ENCODE results near the gene PMF1.

The PMF1 gene

GRCh38 chr1:156217871-156218270 is 5.1 kb downstream of the PMF1 start:
- TF ChIP-seq, protein P1, sequence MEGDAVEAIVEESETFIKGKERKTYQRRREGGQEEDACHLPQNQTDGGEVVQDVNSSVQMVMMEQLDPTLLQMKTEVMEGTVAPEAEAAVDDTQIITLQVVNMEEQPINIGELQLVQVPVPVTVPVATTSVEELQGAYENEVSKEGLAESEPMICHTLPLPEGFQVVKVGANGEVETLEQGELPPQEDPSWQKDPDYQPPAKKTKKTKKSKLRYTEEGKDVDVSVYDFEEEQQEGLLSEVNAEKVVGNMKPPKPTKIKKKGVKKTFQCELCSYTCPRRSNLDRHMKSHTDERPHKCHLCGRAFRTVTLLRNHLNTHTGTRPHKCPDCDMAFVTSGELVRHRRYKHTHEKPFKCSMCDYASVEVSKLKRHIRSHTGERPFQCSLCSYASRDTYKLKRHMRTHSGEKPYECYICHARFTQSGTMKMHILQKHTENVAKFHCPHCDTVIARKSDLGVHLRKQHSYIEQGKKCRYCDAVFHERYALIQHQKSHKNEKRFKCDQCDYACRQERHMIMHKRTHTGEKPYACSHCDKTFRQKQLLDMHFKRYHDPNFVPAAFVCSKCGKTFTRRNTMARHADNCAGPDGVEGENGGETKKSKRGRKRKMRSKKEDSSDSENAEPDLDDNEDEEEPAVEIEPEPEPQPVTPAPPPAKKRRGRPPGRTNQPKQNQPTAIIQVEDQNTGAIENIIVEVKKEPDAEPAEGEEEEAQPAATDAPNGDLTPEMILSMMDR (IDR thresholded peaks at IDR 0.05; ENCODE audit: low read length, missing control alignments), result no peak
- DNase-seq (ENCODE audit: low read depth), result peak; percentile 63

GRCh38 chr1:156220226-156220625 is 7.4 kb downstream of the PMF1 start:
- DNase-seq (ENCODE audit: low read depth), result no peak
- H3K4me3 ChIP-seq (replicated peaks; ENCODE audit: low read depth, low read length), result no peak overlapping the region
- TF ChIP-seq, protein P1 (IDR thresholded peaks at IDR 0.05; ENCODE audit: low read length, missing control alignments), result no peak

More at GRCh38 chr1:156217871-156218270, 5.1 kb downstream of the PMF1 start:
- H3K4me3 ChIP-seq (replicated peaks; ENCODE audit: low read depth, low read length), result no peak overlapping the region

DNA sequence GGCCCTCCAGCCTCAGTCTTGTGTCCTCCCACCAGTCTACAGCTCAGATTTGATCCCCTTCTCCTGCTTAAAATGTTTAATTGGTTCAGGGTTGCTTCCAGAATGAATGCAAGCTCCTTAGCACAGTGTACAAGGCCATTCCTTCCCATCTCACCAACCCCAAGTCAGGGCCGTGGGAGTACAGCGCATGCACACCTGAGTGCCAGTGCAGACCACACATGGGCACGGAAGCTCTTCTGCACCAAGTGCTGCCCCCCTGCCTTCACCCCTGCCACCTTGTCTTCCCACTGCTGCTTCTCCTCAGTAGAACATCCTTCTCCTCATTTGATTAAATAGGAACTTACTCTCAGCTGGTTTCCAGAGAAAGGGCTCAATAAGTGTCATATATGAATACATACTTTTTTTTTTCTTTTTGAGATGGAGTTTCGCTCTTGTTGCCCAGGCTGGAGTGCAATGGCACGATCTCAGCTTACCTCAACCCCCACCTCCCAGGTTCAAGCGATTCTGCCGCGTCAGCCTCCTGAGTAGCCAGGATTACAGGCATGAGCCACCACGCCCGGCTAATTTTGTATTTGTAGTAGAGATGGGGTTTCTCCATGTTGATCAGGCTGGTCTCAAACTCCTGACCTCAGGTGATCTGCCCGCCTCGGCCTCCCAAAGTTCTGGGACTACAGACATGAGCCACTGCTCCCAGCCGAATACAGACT is 9.3 kb downstream of the PMF1 start:
- TF ChIP-seq, protein P1 (IDR thresholded peaks at IDR 0.05; ENCODE audit: low read length, missing control alignments), result no peak
- no peak for DNase-seq (ENCODE audit: low read depth)
- H3K4me3 ChIP-seq (replicated peaks; ENCODE audit: low read depth, low read length), result no peak overlapping the region

- TF ChIP-seq, protein P1 (IDR thresholded peaks at IDR 0.05; ENCODE audit: low read length, missing control alignments), result no peak
- H3K4me3 ChIP-seq (replicated peaks; ENCODE audit: low read depth, low read length), result no peak overlapping the region
- no peak for DNase-seq (ENCODE audit: low read depth)
These were observed 12.8 kb downstream of the PMF1 start for GRCh38 chr1:156225677-156226014.

- H3K4me3 ChIP-seq (replicated peaks; ENCODE audit: low read depth, low read length), result no peak overlapping the region
- DNase-seq (ENCODE audit: low read depth), result no peak
- TF ChIP-seq, protein P1 (IDR thresholded peaks at IDR 0.05; ENCODE audit: low read length, missing control alignments), result no peak
These were observed 13.3 kb downstream of the PMF1 start for GRCh38 chr1:156226116-156226538.

DNA sequence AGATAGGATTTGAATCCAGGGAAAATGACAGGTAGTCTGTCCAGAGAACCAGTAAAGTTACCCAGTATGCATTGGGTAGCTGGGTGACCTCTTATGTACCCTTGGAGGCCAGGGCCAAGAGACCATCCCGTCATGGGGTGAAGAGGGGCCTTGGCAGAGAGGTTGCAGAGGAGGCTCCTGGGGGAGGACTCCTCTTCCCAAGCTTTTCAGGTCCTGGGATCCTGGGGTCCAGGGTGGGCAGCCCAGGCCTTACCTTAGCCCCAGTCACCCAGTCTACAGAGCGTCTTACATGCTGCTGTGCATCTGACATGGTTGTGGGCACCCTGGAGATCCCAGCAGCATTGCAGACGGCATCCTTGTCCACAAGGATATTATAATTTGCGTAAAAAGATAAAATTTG is 14.0 kb downstream of the PMF1 start:
- TF ChIP-seq, protein P1 (IDR thresholded peaks at IDR 0.05; ENCODE audit: low read length, missing control alignments), result no peak
- H3K4me3 ChIP-seq (replicated peaks; ENCODE audit: low read depth, low read length), result no peak overlapping the region
- DNase-seq (ENCODE audit: low read depth), result no peak

- no peak overlapping the region for H3K4me3 ChIP-seq (replicated peaks; ENCODE audit: low read depth, low read length)
- TF ChIP-seq, protein P1 (IDR thresholded peaks at IDR 0.05; ENCODE audit: low read length, missing control alignments), result no peak
- no peak for DNase-seq (ENCODE audit: low read depth)
These were observed 15.7 kb downstream of the PMF1 start for GRCh38 chr1:156228501-156228900.

Measured in fibroblast of pulmonary artery (primary cell).